Activated T-helper 17 cell treated with anti-CD3 and anti-CD28 coated beads, Interleukin-2, amount 50 U/mL, for 72 hours (primary cell): ENCODE data around the gene TGFBR2. TPM values are rescaled to one million over a fixed set of nuclear protein-coding genes. Genes with fewer than 3 reads are reported as not detected.

Experiments used
- ATAC-seq: fragments of 150-1000 bp; cut with Tn5 transposase; replicated peaks from 2 replicates; pipeline ENCODE4 v1.10.0; 2021; ENCODE audit warnings: mild to moderate bottlenecking, moderate library complexity
- H3K27ac Mint-ChIP-seq: one replicate; pipeline ENCODE4 v1.8.0; 2022; ENCODE audit warnings: mixed read lengths
- H3K27me3 Mint-ChIP-seq: one replicate; pipeline ENCODE4 v1.8.0; 2022; ENCODE audit warnings: mixed read lengths
- H3K36me3 Mint-ChIP-seq: one replicate; pipeline ENCODE4 v1.8.0; 2022; ENCODE audit warnings: low read depth, mild to moderate bottlenecking, mixed read lengths
- H3K4me1 Mint-ChIP-seq: one replicate; pipeline ENCODE4 v1.8.0; 2022; ENCODE audit warnings: mixed read lengths
- H3K4me3 Mint-ChIP-seq: one replicate; pipeline ENCODE4 v1.8.0; 2022; ENCODE audit warnings: mild to moderate bottlenecking, mixed read lengths
- H3K9me3 Mint-ChIP-seq: one replicate; pipeline ENCODE4 v1.8.0; 2022; ENCODE audit warnings: mixed read lengths
- total RNA-seq, 2 donors: library from RNA; stranded (reverse); gene quantifications; one replicate each; pipeline ENCODE4 v1.2.3, GENCODE V29; 2022

Gene TGFBR2
- total RNA-seq, 2 donors from 2014 or later = 51.2 to 63.2 TPM

DNA sequence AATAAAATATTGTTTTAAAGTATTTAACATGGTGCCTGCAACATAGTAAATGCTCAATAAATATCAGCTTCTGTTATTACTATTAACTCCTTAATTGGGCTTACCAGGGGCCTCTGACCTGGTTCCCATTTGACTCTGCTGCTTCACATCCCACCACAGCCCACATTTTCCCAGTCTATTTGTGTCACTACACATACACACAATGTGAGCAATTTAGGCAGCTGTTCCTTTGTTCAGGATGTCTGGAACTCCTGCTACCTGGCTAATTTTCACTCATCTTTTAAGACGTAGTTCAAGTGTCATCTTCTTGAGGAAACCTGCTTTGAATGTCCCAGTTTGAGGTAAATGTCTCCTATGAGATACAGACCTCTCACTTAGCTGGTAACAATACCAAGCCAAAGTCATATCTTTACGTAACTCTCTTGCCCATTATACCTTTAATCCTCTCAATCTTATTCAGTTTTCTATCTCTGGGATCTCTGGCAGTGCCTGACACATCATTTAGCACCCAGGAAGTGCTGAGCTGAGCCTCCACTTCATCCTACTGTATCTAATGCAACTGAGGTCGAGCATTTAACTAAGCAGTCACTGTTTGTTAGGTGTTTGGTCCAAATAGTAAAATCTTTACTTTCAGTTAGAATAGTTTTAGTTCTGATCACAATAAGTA is 4.4 kb downstream of the TGFBR2 start:
- Mint-ChIP-seq H3K27me3 (no peaks in the 10 kb centered on the region), H3K27ac (peak overlapping the region; percentile 87), H3K4me3 (peak overlapping the region; percentile 85), H3K9me3 (no peaks in the 10 kb centered on the region), H3K36me3 (peaks cover 98% of the 10 kb centered on the region), H3K4me1 (peaks cover 33% of the 10 kb centered on the region)
- ATAC-seq = peak; percentile 34

DNA sequence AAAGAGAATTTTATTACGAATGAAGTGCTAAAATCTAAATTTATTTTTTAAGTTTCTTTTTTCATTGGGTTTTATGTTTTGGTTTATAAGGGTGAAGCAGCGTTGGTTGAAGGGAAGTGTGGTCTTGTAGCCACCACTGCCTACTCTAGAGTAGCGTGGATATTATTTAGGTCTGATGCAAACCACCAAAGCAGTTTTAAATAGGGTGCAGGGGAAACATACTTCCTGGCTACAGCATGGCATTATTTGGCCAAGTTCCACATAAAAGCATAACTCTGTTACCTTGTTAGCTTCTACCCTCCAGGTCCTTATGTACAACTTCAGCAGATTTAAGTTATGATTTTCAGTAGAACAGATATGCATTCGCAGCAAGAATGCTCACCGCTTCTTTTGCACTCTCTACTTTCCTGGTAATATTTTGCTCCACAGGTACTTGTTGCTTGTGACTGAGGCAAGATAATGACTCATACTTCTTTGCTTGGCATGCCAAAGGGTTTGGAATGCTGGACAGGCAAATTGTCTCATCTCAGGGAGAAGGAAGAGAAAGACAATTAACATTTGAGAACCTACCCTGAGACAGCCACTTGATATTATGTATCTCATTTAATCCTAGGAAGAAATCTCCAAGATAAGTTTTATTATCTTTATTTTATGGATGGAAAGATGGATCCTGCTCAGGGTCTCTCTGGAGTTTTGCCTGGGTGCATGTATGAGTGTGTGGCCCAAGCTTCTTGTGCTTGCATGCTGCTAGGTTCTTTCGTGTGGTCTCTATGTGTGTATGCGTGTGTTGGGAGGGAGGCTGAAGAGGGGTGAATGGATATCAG is 5.4 kb downstream of the TGFBR2 start:
- no peaks in the 10 kb centered on the region for H3K27me3 Mint-ChIP-seq
- H3K4me3 Mint-ChIP-seq = peak overlapping the region; percentile 85
- H3K9me3 Mint-ChIP-seq = no peaks in the 10 kb centered on the region
- peak overlapping the region; percentile 87 for H3K27ac Mint-ChIP-seq
- H3K36me3 Mint-ChIP-seq = peaks cover 100% of the 10 kb centered on the region
- peaks cover 33% of the 10 kb centered on the region for H3K4me1 Mint-ChIP-seq
- no peak for ATAC-seq

DNA sequence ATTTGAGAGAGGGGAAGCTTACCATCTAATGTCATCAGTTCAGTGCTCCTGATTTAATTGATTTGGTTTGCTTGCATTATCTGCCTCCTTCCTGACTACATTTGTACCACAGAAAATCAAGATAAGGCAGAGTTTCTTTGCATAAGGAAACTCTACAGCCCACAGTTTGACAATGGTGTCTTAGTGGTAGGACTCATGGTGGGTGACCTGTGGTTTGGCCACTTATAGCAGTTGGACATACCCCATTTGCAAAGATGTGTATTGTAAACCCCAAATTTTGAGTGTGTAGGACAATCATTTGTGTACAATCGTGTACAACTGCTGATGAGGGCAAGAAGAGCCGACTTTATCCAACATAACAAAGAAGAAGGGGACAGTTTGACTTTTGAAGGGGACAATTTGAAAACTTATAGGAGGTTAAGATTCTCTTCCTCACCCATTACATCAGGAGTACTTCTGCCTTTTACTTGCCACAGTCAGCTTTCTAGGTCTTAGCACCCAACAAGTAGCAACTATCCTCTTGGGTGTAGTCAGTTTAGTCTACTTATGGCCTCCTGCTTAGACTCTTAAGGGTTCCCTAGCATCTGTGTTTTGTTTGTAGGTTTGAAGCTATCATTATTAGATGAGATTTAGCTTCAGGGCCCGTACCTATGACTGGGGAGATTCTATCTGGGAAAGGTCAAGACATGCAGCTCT is 6.2 kb downstream of the TGFBR2 start:
- Mint-ChIP-seq H3K27ac (peak overlapping the region; percentile 87), H3K9me3 (no peaks in the 10 kb centered on the region), H3K4me1 (peaks cover 33% of the 10 kb centered on the region), H3K27me3 (no peaks in the 10 kb centered on the region), H3K4me3 (peak overlapping the region; percentile 85), H3K36me3 (peaks cover 100% of the 10 kb centered on the region)
- ATAC-seq = no peak

DNA sequence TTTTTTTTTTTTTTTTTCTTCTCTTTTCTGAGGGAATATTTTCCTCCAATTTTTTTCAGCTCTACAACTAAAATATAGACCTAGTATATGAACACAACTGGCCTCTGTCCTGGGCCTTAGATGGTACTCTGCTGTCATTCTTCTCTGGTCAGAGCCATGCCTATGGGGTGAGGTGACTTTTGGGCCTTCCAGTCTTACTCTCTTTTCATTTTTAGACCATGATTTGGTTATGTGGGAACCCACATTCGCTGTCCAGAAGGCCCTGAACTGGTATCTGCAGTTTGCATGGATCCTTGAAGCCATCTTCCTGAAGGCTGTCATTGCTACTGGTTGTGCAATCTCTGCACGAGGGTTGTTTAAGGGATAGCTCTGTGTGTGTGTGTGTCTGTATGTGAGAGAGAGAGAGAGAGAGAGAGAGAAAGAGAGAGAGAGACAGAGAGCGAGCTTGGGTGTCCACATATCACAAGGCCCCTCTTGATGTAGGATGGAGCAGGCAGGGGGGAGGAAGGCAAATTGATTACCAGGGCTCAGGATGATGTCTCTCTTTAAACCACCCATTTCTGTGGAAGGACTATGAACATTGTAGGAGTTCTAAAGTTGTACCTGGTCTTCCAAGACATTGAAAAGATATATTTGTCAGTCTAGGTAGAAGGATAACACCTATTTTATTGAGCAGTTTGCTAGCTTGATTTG is 6.9 kb downstream of the TGFBR2 start:
- Mint-ChIP-seq H3K27ac (peak overlapping the region; percentile 87), H3K4me3 (peak overlapping the region; percentile 85), H3K27me3 (no peaks in the 10 kb centered on the region), H3K9me3 (no peaks in the 10 kb centered on the region), H3K4me1 (peaks cover 33% of the 10 kb centered on the region), H3K36me3 (peaks cover 100% of the 10 kb centered on the region)
- peak; percentile 4 for ATAC-seq

DNA sequence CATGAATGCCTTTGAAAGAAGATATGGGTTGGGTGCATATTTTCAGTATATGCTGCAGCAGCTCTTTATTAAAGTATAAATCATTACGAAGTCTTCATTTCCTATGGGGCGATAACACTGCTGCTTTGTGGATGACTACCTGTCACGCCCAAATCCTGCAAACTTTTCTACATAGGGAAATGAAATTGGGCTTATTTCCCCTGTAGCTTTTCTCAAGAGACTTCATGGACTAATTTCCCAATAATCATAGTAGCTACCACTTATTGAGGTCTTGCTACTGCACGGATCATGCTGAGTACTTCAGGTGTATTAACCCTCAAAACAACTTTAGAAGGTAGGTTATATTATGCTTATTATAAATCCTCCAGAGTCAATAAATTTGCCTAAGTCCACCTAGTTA is 8.0 kb downstream of the TGFBR2 start:
- peak overlapping the region; percentile 87 for H3K27ac Mint-ChIP-seq
- ATAC-seq = no peak
- H3K27me3 Mint-ChIP-seq = no peaks in the 10 kb centered on the region
- H3K9me3 Mint-ChIP-seq = no peaks in the 10 kb centered on the region
- peaks cover 100% of the 10 kb centered on the region for H3K36me3 Mint-ChIP-seq
- peak overlapping the region; percentile 85 for H3K4me3 Mint-ChIP-seq
- peaks cover 36% of the 10 kb centered on the region for H3K4me1 Mint-ChIP-seq

DNA sequence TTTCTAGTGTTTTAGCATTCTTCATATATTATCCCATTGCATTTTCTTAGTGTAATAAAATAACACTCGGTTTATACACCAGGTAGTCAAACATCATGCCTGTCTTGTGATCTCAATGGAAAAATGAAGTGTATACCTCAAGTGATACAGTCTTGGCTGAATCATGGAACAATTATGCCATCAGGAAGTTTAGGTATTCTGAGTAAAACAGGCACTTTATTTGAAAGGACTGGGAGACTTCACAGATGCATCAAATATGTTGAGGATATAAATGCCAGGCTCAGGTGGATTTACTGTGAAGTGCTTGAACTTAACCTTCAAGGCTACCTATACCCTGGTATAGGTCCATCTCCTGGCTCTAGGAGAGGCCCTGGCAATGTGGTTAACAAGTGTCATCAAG is 8.5 kb downstream of the TGFBR2 start:
- peak; percentile 41 for ATAC-seq
- peak overlapping the region; percentile 85 for H3K4me3 Mint-ChIP-seq
- H3K27me3 Mint-ChIP-seq = no peaks in the 10 kb centered on the region
- H3K4me1 Mint-ChIP-seq = peaks cover 36% of the 10 kb centered on the region
- H3K27ac Mint-ChIP-seq = peak overlapping the region; percentile 87
- H3K9me3 Mint-ChIP-seq = no peaks in the 10 kb centered on the region
- H3K36me3 Mint-ChIP-seq = peaks cover 100% of the 10 kb centered on the region

DNA sequence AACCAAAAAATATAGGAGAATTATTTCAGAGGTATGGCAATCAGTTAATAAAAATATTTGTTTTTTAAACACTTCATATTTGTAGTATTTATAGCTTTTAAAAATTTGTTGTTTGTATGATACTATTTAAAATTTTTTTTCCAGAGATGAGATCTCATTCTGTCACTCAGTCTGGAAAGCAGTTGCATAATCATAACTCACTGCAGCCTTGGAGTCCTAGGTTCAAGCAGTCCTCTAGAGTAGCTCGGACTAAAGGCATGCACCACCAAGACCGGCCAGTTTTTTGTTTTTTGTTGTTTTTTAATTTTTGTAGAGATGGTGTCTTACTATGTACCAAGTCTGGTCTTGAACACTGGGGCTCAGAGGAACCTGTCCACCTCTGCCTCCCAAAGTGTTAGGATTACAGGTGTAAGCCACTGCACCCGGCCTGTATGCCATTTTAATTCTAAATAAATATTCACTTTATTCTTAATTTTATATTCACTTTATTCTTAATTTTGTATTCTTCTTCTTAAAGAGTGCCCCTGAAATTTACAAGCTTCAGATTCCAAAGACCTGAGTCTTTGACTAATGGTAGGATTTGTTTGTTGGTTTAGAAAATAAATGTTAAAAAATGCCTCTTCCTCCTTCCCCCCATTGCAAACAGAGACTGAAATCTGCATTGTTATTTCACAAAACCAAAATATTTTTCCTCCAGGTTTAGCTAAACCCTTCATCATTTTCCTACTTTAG is 9.4 kb downstream of the TGFBR2 start:
- Mint-ChIP-seq H3K27ac (peak overlapping the region; percentile 87), H3K27me3 (no peaks in the 10 kb centered on the region), H3K4me3 (peak overlapping the region; percentile 85), H3K4me1 (peaks cover 41% of the 10 kb centered on the region), H3K9me3 (no peaks in the 10 kb centered on the region), H3K36me3 (peaks cover 100% of the 10 kb centered on the region)
- ATAC-seq = no peak

DNA sequence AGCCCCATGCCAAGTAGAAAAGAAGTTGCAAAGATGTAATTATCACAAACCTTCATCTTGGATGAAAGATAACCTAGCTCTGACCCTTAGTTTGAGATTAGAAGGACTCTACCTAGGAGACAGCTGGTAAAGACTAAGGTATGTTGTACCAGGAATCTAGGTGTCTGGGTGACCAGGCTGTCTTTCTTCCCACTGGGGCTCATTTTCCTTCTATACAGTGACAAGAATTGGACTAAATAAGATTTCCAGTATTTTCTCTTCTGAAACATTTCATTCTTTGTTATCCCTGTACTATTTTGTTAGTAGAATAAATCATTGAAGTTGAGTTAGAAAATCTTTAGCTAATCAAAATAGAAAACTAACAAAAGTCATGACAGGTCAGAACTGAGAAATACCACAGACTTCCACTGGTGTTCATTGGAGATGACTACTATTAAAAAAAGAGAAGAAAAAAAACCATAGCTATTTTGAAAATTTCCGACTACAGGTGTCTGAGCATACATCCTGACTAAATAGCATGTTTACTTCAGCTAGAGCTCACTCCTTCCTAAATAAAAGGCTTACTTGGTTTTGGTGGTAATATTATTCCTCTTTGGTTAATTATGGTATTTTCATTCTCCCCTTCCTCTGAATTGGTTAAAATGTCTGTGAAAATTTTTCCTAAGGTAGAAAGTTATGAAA is 10.1 kb downstream of the TGFBR2 start:
- Mint-ChIP-seq H3K4me3 (peak overlapping the region; percentile 85), H3K9me3 (no peaks in the 10 kb centered on the region), H3K4me1 (peaks cover 39% of the 10 kb centered on the region), H3K36me3 (peaks cover 100% of the 10 kb centered on the region), H3K27ac (peak overlapping the region; percentile 87), H3K27me3 (no peaks in the 10 kb centered on the region)
- no peak for ATAC-seq

DNA sequence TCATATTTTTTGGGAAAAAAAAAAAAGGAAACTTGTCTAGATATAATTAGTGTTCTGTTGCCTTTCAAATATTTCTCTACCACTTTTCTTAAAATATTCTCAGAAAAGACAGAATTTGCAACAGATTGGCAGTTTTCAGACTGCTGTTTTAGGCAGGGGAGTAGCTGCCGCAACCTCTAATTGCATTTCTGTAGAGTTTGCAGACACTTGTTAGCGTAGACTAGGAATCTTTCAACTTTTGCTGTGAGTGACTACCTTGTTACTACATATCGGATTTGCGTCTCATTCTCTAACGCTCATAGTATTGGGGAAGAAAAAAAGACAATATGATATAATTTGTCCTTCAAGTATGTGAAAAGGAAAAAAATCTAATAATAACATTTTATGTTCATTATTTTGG is 10.7 kb downstream of the TGFBR2 start:
- Mint-ChIP-seq H3K27ac (peak overlapping the region; percentile 87), H3K27me3 (no peaks in the 10 kb centered on the region), H3K9me3 (no peaks in the 10 kb centered on the region), H3K4me3 (peak overlapping the region; percentile 85), H3K36me3 (peaks cover 100% of the 10 kb centered on the region), H3K4me1 (peaks cover 40% of the 10 kb centered on the region)
- no peak for ATAC-seq

DNA sequence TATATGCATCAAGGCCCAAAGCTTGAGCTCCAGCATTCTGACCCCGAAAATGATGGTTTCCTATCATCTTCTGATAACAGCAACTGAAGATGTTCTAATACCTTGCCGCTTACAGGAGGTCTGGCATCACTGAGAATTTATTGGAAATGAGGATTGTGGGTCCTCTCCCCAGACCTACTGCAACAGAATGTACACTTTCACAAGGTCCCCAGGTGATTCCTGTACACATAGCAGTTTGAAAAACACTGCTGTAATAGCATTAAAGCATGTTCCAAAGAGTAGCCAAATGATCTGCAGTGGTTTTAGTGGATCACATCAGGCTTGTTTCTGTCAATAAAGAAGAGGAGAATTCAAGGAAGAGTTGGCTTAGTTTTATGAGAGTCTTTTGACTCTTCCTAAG is 11.3 kb downstream of the TGFBR2 start:
- Mint-ChIP-seq H3K36me3 (peaks cover 100% of the 10 kb centered on the region), H3K27me3 (no peaks in the 10 kb centered on the region), H3K9me3 (no peaks in the 10 kb centered on the region), H3K4me1 (peaks cover 38% of the 10 kb centered on the region), H3K27ac (peak overlapping the region; percentile 87), H3K4me3 (peak overlapping the region; percentile 85)
- no peak for ATAC-seq

DNA sequence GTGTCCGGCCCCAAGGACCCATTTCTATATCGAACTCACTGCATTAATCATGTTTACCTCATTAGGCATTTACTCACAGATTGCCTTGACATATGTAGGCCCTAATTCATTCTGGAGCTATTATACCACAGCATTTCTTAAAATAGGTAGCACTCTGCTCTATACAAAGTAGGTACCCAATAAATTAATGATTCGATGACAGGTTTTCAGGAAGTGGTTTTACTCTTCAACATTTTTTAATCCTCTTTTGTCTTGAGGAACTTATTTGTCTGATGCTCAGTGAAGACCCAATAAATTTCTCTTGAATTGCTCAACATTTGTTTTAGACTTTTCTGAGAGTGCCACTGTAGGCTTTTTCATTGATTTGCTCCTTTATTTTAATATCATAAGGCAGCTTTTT is 12.1 kb downstream of the TGFBR2 start:
- Mint-ChIP-seq H3K27me3 (no peaks in the 10 kb centered on the region), H3K36me3 (peaks cover 100% of the 10 kb centered on the region)
- ATAC-seq = no peak

DNA sequence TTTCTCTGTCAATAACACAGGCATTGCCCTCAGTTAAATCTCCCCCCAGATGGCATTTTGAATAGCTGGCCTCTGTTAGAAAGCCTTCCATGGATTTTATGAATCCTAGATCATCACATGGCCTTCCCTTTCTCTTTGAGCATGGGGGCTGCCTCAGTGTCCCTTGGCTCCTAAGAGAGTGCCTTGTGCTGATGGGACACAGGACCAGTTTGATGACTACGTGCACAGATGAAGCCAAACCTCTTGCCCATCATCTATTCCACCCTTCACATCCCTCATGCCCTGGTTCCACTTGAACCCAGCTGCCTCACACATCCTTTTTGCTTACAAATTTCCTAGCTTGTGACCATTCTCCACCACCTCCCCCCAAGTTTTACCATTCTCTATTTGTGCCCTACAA is 12.9 kb downstream of the TGFBR2 start:
- Mint-ChIP-seq H3K4me3 (peak overlapping the region; percentile 85), H3K4me1 (peaks cover 38% of the 10 kb centered on the region), H3K27ac (peak overlapping the region; percentile 87), H3K27me3 (no peaks in the 10 kb centered on the region), H3K36me3 (peaks cover 100% of the 10 kb centered on the region), H3K9me3 (no peaks in the 10 kb centered on the region)
- no peak for ATAC-seq

More for the DNA sequence above, 12.1 kb downstream of the TGFBR2 start:
- Mint-ChIP-seq H3K4me1 (peaks cover 37% of the 10 kb centered on the region), H3K27ac (peak overlapping the region; percentile 87), H3K9me3 (no peaks in the 10 kb centered on the region), H3K4me3 (peak overlapping the region; percentile 85)
